Measurements from ENCODE around the gene HIF1AN.

HIF1AN gene

DNA sequence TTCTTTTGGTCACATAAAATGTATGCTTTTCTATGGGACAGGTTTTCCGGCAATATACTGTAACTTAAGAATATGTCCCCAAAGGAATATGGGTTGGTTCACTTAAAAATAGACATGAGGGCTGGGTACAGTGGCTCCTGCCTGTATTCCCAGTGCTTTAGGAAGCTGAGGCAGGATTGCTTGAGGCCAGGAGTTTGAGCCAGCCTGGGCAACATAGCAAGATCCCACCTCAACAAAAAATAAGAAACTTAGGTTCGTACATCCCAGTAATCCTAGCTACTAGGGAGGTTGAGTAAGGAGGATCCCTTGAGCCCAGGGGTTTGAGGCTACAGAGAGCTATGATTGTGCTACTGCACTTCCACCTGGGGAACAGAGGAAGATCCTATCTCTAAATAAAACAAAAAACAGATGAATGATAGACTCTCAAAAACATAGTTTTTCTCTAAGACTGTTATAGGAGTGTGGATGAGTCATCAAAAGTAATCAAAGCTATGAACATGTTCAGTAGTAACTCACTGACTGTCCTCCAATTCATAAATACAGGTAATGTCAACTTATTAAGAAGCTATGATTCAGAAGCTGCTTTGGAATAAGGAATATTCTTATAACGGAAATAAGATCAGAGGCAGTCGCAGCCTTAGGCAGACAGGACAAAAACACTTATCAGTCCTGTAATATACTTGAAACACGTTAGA is 13.5 kb upstream of the HIF1AN start:
- no peak for DNase-seq (ENCODE audit: low read depth, low spot score)

DNA sequence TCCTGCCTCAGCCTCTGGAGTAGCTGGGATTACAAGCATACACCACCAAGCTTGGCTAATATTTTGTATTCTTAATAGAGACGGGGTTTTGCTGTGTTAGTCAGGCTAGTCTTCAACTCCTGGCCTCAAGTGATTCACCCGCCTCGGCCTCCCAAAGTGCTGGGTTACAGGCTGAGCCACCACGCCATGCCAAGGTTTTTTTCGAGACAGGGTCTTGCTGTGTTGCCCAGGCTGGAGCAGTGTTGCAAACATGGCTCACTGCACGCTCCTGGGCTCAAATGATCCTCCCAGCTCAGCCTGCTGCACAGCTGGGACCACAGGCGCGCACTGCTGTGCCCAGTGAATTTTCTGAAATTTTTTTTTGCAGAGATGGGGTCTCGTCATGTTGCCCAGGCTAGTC is 12.8 kb upstream of the HIF1AN start:
- DNase-seq (ENCODE audit: low read depth, low spot score) = no peak

DNA sequence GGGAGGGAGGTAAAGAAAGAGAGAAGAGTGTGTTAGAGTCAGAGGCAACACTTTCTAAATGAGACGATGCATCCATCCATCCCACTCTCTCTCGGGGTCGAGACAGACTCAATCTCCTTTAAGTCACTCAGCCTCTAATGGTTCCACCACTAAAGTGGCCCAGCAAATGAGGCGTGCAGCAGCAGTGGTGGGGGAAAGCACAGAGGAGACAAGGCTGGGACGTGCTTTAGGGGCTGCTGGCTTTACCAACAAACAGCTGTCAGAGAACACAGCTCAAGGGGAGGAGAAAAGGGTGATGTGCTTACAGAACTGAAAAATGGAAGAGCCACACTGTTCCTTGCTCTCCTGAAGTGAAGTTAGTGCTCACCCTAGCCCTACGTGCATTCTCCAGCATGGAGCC is 11.5 kb upstream of the HIF1AN start:
- no peak for DNase-seq (ENCODE audit: low read depth, low spot score)

DNA sequence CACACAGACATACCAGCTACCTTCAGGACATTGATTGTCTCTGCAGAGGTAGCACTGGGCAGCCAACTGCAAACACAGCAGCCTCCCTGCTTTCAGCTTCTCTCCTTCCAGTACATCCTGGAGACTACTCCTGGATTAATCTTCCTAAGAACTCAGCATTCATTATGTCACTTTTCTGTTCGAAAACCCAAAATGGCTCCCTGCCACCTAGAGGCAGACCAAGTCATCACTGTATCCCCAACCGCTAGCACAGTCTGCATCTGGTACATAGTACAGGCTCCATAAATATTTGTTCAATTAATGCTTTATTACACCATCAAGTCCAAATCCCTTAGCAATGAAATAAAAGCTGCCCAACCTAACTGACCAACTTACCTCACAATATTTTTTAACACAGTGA is 11.1 kb upstream of the HIF1AN start:
- no peak for DNase-seq (ENCODE audit: low read depth, low spot score)

DNA sequence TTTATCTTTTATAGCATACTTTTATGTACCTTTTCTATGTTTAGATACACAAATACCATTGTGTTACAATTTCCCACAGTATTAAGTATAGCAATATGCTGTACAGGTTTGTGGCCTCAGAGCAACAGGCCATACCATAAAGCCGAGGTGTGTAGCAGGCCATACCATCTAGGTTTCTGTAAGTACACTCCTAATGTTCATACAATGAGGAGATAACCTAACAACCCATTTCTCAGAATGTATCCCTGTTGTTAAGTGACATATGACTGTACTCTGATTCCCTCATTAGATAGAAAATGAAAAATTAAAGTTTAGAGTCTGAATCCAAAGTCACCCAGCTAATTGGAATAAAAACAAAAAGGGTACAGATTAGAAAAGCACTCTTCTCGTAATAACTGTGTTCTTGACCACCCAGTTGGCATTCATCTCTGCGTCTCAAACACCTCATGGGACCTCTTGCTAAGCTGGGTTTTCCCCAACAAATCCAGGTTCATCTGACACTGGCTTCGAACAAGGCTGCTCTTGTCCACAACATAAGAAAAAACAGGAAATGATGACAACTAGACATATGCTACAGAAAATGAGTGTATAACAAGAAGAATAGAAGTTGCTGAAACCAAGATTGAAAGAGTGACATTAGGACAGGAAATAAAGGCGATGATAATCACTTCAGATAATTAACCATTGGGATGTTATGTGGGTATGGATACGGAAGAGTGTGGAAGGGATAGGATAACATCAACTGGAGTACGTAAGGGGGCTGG is 7.4 kb upstream of the HIF1AN start:
- DNase-seq (ENCODE audit: low read depth, low spot score) = no peak

DNA sequence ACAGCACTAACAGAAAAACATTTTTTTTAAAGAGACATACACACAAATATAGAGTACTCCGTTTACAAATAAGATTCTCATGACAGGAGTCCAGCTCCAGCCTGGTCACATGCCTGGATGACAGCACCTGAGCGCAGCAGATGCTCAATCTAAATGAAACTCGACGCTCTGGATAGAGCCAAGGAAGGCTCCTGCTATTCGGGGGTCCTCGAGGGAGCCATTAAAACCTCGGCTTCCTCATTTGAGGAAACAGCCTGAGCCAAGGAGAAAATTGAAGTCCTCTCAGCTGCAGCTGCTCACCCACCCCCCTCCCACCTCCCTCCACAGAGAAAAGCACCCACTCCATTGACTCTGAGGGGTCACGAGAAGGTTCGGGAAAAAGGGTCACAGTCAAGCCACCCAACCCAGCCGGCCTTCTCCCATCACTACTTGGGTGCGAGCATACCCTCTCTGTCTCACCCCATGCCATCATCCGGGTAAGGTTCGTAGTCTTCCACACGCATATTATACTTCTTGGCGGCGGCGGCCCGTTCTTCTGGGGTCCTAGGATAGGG is 6.7 kb upstream of the HIF1AN start:
- DNase-seq (ENCODE audit: low read depth, low spot score) = no peak

DNA sequence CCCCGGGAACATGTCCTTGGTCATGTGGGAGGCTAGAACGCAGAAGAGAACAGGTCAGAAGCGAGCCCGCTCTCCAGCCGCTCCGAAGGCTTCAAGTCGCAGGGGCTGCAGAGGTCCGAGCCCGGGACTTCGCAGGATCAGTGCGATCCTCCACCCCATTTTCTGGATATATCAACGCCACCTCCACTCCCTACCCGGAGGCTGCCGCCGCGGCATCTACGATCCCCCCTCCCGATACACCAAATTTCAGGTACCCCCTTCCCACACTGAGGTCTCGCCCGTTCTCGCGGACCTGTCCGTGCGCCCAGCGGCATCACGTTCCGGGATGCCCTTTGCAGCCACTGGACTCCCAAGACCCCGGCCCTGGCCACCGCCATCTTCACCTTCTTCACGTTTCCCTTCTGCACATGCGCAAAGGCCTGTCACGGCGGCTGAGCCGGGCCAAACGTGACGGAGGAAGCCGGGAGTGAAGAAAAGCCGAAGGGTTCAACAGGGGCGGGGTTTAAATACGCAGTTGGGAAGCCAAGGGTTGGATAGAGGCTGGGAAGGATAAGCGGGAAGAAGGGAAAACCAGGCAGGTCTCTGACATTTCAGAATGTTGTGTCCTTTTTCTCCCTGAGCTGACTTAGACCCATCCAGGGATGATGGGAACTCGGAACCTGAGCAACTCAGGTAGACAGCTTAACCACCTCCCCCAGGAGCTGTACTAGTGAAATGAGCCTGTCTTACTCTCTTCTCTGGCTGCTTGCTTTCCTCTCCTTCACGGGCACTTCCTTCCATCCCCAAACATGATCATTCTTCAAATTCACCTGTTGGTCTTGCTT is 6.1 kb upstream of the HIF1AN start, which contains the start of gene NDUFB8:
Gene NDUFB8, minus strand, starts transcription at position 397 of the 824 bp plus-strand sequence. Its CDS starts 20 bp downstream, at position 377.
- DNase-seq (ENCODE audit: low read depth, low spot score) = peak; percentile 93

DNA sequence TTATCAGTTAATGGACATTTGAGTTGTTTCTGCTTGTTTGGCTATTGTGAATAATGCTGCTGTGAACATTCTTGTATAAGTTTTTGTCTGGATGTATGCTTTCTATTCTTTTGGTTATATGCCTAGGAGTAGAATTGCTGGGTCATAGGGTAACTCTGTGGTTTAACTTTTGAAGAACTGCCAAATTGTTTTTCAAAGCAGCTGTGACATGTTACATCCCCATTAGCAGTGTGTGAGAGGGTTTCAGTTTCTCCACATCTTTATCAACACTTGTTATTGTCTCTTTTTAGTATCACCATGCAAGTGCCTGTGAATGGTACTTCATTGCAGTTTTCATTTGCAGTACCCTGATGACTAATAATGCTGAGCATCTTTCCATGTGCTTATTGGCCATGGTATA is 4.0 kb upstream of the HIF1AN start:
- DNase-seq (ENCODE audit: low read depth, low spot score) = no peak

DNA sequence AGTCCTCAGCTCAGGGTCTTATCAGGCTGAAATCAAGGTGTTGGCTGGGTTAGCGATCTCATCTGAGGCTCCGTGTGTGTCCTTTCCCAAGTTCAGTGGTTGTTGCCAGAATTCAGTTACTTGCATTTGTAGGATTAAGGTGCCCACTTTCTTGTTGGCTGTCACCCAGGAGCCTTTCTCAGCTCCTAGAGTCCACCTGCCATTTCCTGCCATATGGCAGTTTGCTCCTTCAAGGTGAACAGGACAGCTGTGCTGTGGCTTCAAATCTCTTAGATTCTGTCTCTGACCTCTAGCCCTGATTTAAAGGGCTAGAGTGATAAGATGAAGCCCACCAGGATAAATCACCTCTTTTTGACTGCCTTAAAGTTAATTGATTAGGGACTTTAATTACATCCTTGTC is 1.0 kb upstream of the HIF1AN start:
- DNase-seq (ENCODE audit: low read depth, low spot score) = no peak

DNA sequence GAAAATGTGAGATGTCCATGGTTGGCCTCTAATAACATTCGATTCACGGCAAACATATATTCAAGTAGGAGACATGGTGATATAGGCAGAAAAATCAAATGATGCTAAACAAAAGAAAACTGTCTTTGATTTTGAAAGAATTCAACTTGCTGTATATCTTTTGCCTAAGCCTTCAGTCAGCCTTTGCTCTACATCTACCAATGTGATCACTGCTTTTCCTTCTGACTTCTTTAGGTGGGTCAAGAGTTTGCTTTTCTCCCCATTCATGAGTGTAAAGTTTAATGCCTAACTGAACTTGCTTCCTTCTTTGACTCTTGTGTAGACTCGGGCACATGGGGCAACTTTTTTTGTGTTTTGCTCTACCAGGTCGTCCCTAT is 417 bp upstream of the HIF1AN start:
- DNase-seq (ENCODE audit: low read depth, low spot score) = no peak

DNA sequence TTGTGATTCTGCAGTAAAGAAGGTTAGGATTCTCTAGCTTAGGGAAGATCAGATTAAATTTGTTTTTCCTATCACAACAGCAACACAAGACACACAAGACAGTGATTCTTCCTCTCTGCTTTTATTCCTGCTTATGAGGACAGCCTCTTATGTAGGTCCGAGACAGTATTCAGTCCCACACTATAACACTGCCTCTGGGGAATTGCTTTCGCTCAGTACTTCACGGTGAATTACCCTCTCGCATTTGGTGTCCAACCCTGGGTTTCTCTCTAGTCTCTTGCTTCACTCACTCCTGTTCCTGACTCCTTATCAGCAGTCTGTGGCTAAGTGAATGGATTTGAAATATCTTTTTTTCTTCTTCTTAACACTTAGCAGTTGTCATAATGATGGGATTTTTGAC is 1.7 kb downstream of the HIF1AN start:
- no peak for DNase-seq (ENCODE audit: low read depth, low spot score)

DNA sequence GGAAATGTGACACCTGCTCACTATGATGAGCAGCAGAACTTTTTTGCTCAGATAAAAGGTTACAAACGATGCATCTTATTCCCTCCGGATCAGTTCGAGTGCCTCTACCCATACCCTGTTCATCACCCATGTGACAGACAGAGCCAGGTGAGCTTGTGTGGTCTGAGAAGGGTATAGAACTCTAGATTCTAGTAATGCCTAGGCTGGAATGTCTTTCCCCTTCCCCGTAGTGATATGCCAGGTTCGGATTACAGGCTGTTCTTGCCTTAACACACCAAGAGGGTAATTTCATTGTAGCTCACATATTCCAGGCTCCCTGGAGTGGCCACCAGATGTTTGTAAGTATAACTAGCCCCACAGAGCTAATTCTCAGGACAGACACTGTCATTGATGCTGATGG is 9.2 kb downstream of the HIF1AN start:
- DNase-seq (ENCODE audit: low read depth, low spot score) = no peak

DNA sequence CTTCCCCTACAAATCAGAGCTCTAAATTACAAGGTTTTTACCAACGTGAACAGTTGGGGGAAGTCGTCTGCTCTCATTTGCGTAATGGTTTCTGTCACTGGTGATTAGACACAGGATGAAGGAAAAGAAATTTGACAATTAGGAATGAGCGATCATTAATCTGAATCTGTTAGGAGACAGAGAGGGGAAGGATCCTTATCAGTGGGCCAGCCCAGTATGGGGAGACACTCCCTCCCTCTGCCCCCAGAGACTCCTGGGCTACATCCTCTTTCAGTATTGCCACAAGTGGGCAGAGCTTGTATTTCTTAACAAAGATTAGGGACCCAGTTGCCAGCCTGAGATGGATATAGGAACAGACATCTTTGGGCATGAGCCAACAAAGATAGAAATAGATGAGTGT is 15.5 kb downstream of the HIF1AN start:
- no peak for DNase-seq (ENCODE audit: low read depth, low spot score)

DNA sequence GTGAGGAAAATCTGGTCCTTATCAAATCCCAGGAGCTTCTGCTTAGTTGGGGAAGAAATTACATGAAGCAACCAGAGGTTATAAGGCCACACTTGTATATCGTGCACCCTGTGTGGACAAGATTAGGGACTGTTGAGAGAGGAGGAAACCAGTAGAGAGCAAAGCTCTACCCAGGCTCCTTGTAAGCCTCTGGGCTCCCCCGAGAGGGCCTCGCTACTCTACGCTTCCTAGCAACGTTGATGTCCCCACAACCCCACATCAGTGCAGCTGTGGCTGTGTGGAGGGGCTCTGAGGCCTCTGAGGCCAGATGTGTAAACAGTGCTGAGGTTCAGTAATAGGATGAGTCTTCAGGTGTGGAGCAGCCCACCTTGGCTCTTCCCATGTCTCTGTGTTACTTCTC is 16.0 kb downstream of the HIF1AN start:
- no peak for DNase-seq (ENCODE audit: low read depth, low spot score)

DNA sequence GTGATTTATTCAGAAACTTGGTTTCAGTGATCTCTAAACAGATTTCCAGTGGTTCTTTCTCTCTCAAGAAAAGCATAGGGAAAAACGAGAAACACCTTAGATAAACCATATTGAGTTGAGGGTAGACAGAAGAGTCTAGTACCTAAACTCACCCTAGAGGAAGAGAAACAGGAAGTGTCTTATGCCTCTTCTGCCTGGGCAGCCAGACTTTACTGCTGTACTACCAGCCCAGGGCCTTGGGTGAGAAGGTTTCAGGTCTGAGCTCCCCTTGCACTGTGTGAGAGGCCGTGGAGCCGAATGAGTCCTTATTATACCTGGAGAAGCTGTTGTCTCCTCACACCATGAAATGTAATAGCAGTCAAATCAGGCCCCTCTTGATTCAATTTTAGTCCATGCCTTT is 18.2 kb downstream of the HIF1AN start:
- no peak for DNase-seq (ENCODE audit: low read depth, low spot score)

DNA sequence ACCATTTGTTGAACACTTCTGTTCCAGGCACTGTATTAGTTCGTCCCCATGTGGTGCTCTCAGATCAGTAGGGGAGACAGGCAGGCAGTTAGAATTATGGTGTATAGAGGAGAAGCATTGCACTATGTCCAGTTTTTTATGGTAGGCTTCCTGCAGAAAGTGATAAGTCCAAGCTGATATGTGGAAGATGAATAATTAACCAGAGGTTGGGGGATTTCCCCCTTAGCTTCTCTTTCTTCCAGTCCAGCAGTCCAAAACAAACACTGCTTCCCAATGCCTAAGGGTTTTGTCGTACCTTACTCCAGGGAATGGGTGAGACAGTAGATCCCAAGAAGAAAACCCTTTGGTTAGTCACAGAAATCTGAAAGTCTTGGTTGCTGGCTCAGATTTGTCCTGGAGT is 19.2 kb downstream of the HIF1AN start:
- peak; percentile 14 for DNase-seq (ENCODE audit: low read depth, low spot score)

DNA sequence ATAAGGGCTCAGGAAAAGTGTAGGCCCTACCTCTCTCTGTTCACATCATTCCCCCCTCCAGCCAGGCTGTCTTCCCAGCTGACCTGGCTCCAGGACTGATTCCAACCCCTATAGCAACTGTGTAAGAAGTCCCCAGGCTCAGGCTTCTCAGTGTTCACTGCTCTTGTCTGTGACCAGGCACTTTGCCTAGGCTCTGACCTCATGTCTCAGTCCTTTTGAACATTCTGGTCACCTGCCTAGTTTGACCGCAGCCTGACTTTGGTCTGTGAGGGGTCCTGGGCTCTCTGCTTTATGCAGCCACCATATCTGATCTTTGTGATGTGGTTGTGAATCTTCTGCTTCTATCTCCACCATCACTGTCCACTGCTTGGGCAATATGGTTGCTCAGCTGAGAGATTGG is 24.5 kb downstream of the HIF1AN start:
- DNase-seq (ENCODE audit: low read depth, low spot score) = no peak

DNA sequence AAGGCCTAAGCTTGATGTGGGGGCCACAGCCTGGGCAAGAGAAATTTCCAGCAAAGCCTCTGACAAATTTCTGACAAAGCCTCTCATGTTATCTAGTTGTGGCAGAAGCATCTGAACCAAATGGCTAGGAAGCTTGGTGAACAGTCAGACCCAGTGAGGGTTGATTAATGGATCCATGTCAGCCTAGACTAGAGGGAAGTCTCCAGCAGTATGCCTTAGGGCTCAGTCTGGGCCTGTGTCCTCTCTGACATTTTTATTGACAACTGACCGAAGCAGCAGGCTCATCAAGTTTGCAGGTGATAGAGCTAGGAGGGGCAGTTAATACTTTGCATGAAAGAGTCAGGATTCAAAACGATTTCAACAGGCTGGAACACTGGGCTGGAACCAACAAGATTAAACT is 25.3 kb downstream of the HIF1AN start:
- DNase-seq (ENCODE audit: low read depth, low spot score) = no peak

DNA sequence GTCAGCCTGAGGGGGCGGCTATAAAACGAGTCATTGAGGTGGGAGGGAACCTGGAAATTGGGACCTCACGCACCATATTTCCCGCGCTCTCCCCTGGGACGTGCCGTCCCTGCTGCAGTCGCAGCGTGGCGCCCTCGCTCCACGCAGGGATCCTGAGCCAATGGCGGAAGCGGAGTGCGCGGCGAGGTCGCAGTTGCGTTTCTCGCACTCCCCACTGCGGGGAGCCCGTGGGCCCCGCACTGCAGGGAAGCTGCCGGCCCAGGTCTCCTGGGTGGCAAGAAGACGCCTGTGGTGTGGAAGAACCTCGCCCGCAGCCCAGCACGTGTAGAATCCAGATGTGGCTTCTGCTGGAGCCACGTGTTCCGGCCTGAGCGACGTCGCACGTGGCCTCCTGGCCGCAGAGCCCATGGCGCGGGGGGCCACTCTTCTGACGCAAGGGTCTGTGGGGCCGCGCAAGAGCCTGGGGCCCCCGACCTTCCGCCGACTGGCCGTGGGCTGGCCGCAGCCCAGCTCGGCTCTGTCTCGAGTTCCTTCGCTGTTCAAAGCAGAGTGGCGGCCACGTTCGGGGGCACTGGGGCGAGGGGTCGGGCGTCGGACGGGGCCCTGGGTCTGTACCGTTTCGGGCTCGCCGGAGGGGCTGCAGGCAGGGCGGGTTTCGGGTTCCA is 26.4 kb downstream of the HIF1AN start:
- DNase-seq (ENCODE audit: low read depth, low spot score) = peak; percentile 85

DNA sequence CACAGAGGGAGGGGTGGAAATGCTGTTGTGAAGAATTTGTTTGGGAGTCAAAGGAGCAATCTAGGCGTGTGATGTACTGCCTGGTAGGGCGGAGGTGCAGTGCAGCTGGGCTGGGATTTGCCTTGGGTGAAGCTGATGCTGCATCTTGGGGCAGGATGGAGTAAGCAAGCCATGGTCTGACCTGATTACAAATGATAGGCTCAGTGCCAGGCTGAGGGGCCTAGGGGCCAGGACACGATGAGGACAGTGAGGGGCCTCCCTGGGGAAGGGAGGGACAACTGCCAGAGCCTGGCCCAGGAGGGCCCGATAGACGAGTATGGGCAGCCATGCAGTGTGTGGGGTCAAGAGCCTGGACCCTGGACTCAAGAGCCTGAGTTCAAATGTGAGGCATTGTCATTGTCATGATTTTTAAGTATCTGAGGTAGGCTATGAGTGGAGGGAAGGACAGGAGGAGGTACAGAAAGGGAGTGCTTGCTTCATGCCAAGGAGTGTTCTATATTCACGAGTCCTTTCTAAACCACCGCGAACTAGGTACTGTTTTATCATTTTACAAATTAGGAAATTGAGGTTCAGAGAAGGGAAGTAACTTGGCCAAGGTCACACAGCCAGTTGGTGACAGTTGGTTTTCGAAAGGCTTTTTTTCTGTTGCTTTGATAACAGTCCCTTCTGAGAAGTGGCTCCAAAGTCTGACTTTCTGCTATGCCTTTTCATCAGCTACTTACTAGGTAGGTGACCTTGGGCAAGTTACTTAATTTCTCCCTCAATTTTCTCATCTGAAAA is 29.7 kb downstream of the HIF1AN start:
- DNase-seq (ENCODE audit: low read depth, low spot score) = no peak

DNA sequence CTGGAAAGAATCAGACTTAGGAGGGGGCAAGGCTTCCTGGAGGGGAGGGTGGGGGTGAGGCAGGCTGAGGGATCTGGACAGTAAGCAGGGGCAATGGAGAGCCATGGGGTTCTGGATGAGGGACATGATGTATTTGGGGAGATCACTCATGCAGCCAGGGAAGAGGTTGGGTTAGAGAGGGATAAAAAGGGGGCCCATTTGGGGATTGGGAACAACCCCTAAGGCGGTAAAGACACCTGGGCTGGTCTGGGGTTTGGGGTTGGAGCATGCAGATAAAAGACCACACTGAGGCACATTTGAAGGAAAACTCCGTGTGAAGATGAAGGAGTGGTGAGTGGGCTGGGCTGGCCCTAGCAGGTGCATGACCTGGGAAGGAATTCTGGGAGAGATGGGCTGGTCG is 30.8 kb downstream of the HIF1AN start:
- no peak for DNase-seq (ENCODE audit: low read depth, low spot score)
